GM21529 (cell line): ENCODE data around the gene UGT1A10.
"Not testable (repeated sequence)": the region's sequence is repeated elsewhere in the genome, so short reads cannot be mapped to it uniquely, and the experiment has no call there.

Source experiments
- ATAC-seq: cut with Tn5 transposase; IDR thresholded peaks from one replicate; pipeline ENCODE4 v1.9.1; 2021; ENCODE audit not compliant: unreplicated experiment

Gene UGT1A10

GRCh38 chr2:233691443-233692433 lies 55.5 kb downstream of the UGT1A10 start:
- no peak for ATAC-seq

- ATAC-seq: no peak
Measured at GRCh38 chr2:233692648-233693047, 56.4 kb downstream of the UGT1A10 start, which contains the start of gene UGT1A6. Gene UGT1A6, plus strand, starts transcription at chr2:233692890. Its CDS starts 115 bp downstream, at chr2:233693005.

- no peak for ATAC-seq
Measured at GRCh38 chr2:233693963-233694362, 57.7 kb downstream of the UGT1A10 start.

- ATAC-seq: no peak
Measured at GRCh38 chr2:233698740-233699139, 62.5 kb downstream of the UGT1A10 start.

- ATAC-seq: no peak
Measured at GRCh38 chr2:233699424-233700027, 63.3 kb downstream of the UGT1A10 start.

- no peak for ATAC-seq
Measured at GRCh38 chr2:233700028-233700635, 63.9 kb downstream of the UGT1A10 start.

GRCh38 chr2:233700842-233701241 lies 64.6 kb downstream of the UGT1A10 start:
- not testable (repeated sequence) for ATAC-seq

GRCh38 chr2:233702238-233702637 lies 66.0 kb downstream of the UGT1A10 start:
- ATAC-seq: no peak

- no peak for ATAC-seq
Measured at GRCh38 chr2:233705911-233706506, 69.8 kb downstream of the UGT1A10 start.

GRCh38 chr2:233706720-233707119 lies 70.5 kb downstream of the UGT1A10 start:
- no peak for ATAC-seq

GRCh38 chr2:233707940-233708644 lies 71.8 kb downstream of the UGT1A10 start:
- no peak for ATAC-seq

- no peak for ATAC-seq
Measured at GRCh38 chr2:233708942-233709341, 72.7 kb downstream of the UGT1A10 start.

GRCh38 chr2:233711312-233712008 lies 75.2 kb downstream of the UGT1A10 start:
- ATAC-seq: peak; percentile 59

GRCh38 chr2:233712611-233713261 lies 76.5 kb downstream of the UGT1A10 start, which contains the start of gene UGT1A5:
Gene UGT1A5, plus strand, starts transcription at chr2:233712907. Its CDS starts 85 bp downstream, at chr2:233712992.
- ATAC-seq: no peak

- no peak for ATAC-seq
Measured at GRCh38 chr2:233713262-233713615, 77.0 kb downstream of the UGT1A10 start.

- ATAC-seq: no peak
Measured at GRCh38 chr2:233714121-233714520, 77.9 kb downstream of the UGT1A10 start.

GRCh38 chr2:233718552-233718951 lies 82.3 kb downstream of the UGT1A10 start, which contains the start of gene UGT1A4:
Gene UGT1A4, plus strand, starts transcription at chr2:233718736. Its CDS starts 85 bp downstream, at chr2:233718821.
- no peak for ATAC-seq

GRCh38 chr2:233728723-233729301 lies 92.6 kb downstream of the UGT1A10 start, which contains the start of gene UGT1A3:
Gene UGT1A3, plus strand, starts transcription at chr2:233729042. Its CDS starts 85 bp downstream, at chr2:233729127.
- no peak for ATAC-seq
